ENCODE data around the gene RCOR1. TPM values are rescaled to one million over a fixed set of nuclear protein-coding genes. Genes with fewer than 3 reads are reported as not detected.

Gene RCOR1
- total RNA-seq, 1 experiment from 2014 or later, result 34.1 TPM

- Mint-ChIP-seq H3K4me1 (peaks cover 54 to 61% of the 10 kb centered on the region in 2 experiments), H3K27me3 (ENCODE audit: low read depth) (no peaks in the 10 kb centered on the region), H3K27ac (peak overlapping the region; percentile 91 to 100 (median 96)), H3K36me3 (ENCODE audit: insufficient read depth in 1 of 3, low read depth in 3 of 3) (no peaks in the 10 kb centered on the region; a peak in 2 of 7 replicates), H3K9me3 (no peaks in the 10 kb centered on the region), H3K4me3 (peak overlapping the region; percentile 25 to 35; a peak in 4 of 5 replicates)
- Histone ChIP-seq H3K56ac (ENCODE audit: insufficient read length, low read depth, low read length) (no peak overlapping the region), H3K14ac (ENCODE audit: insufficient read depth, low read length) (no peak overlapping the region), H2BK5ac (ENCODE audit: insufficient read length, low read length) (no peak overlapping the region), H3K79me2 (ENCODE audit: insufficient read depth, low read length) (peaks cover 15% of the 10 kb centered on the region; the same call in 1 of the 2 replicates), H2BK15ac (ENCODE audit: low read depth, low read length) (no peak overlapping the region), H2AFZ (ENCODE audit: low read length) (no peak overlapping the region), H3K27ac (ENCODE audit: insufficient read length, low read depth, low read length) (peak overlapping the region; percentile 76), H3K4me1 (ENCODE audit: insufficient read depth, low read length) (peaks cover 13% of the 10 kb centered on the region; the same call in 1 of the 2 replicates), H3K27me3 (ENCODE audit: insufficient read depth, low read length) (no peaks in the 10 kb centered on the region), H3K9me3 (ENCODE audit: control insufficient read depth, low read depth, low read length) (no peaks in the 10 kb centered on the region), H2BK12ac (ENCODE audit: insufficient read length, low read depth, low read length) (no peak overlapping the region), H3K23ac (ENCODE audit: insufficient read length, low read depth, low read length) (no peak overlapping the region), H2BK120ac (ENCODE audit: low read depth, low read length, poor library complexity, severe bottlenecking) (no peak overlapping the region), H3T11ph (ENCODE audit: low read length) (peak overlapping the region; percentile 19), H3K79me1 (ENCODE audit: insufficient read depth, low read depth, low read length, poor library complexity, severe bottlenecking) (no peaks in the 10 kb centered on the region), H3K4me2 (ENCODE audit: insufficient read depth, insufficient read length, low read length) (peak overlapping the region; percentile 26), H3K23me2 (ENCODE audit: insufficient read length, low read depth, low read length, poor library complexity, severe bottlenecking) (no peaks in the 10 kb centered on the region), H2BK20ac (ENCODE audit: low read depth, low read length, poor library complexity, severe bottlenecking) (no peak overlapping the region), H4K5ac (ENCODE audit: insufficient read length, low read depth, low read length) (no peak overlapping the region), H3K4ac (ENCODE audit: low read depth, low read length) (no peak overlapping the region; the same call in 1 of the 2 replicates), H4K8ac (replicated peaks; ENCODE audit: insufficient read length, low read depth, low read length) (no peak overlapping the region), H2AK5ac (ENCODE audit: insufficient read length, low read length) (no peak overlapping the region), H4K91ac (ENCODE audit: insufficient read length, low read depth, low read length) (no peak overlapping the region), H4K20me1 (ENCODE audit: control insufficient read depth, insufficient read depth, insufficient read length) (no peaks in the 10 kb centered on the region), H3K9ac (ENCODE audit: extremely low read depth, insufficient read length, low read length) (no peak overlapping the region), H3K18ac (ENCODE audit: insufficient read length, low read depth, low read length) (no peak overlapping the region)
- TF ChIP-seq CTCF (conservative IDR thresholded peaks at IDR 0.05), result no peak
- no CpG with 5 or more reads among the region's 7 CpGs for WGBS (ENCODE audit: extremely low coverage, insufficient read length, low lambda C conversion rate)
- peak; percentile 56 for DNase-seq
Observed at GRCh38 chr14:102662636-102663430, 70.4 kb downstream of the RCOR1 start.
